HG03095 (cell line): ENCODE measurements around the gene TMSB15A.
"Not testable (repeated sequence)": the region's sequence is repeated elsewhere in the genome, so short reads cannot be mapped to it uniquely, and the experiment has no call there.

Experiments used
- ATAC-seq: cut with Tn5 transposase; IDR thresholded peaks from one replicate; pipeline ENCODE4 v1.9.1; 2021; ENCODE audit warnings: moderate library complexity; ENCODE audit not compliant: unreplicated experiment

The TMSB15A gene

GRCh38 chrX:102515975-102516941 is at the start of gene TMSB15A:
TMSB15A (minus strand) TSS chrX:102516739.
- peak; percentile 74 for ATAC-seq

GRCh38 chrX:102560423-102561068 is 44.0 kb upstream of the TMSB15A start:
- ATAC-seq, result no peak

- ATAC-seq, result no peak
These were observed 42.1 kb upstream of the TMSB15A start for GRCh38 chrX:102558607-102559006.

GRCh38 chrX:102548231-102548630 is 31.7 kb upstream of the TMSB15A start:
- no peak for ATAC-seq

GRCh38 chrX:102546828-102547493 is 30.4 kb upstream of the TMSB15A start:
- no peak for ATAC-seq

- ATAC-seq, result not testable (repeated sequence)
These were observed 29.6 kb upstream of the TMSB15A start for GRCh38 chrX:102546175-102546574.

GRCh38 chrX:102535958-102536357 is 19.4 kb upstream of the TMSB15A start:
- ATAC-seq, result no peak

GRCh38 chrX:102517326-102517725 is 787 bp upstream of the TMSB15A start:
- no peak for ATAC-seq

- no peak for ATAC-seq
These were observed 2.0 kb downstream of the TMSB15A start for GRCh38 chrX:102514536-102514935.

- ATAC-seq, result no peak
These were observed 17.8 kb downstream of the TMSB15A start for GRCh38 chrX:102498732-102499131.

- ATAC-seq, result no peak
These were observed 24.8 kb downstream of the TMSB15A start for GRCh38 chrX:102491766-102492165.

- ATAC-seq, result not testable (repeated sequence)
These were observed 37.8 kb downstream of the TMSB15A start for GRCh38 chrX:102478765-102479164.

GRCh38 chrX:102471762-102472220 is 44.7 kb downstream of the TMSB15A start, which contains the start of gene TCP11X2:
TCP11X2 (minus strand) TSS chrX:102471812.
- not testable (repeated sequence) for ATAC-seq

GRCh38 chrX:102470215-102470614 is 46.3 kb downstream of the TMSB15A start:
- ATAC-seq, result not testable (repeated sequence)
